Measurements from ENCODE around the gene NINJ2. TPM values are rescaled to one million over a fixed set of nuclear protein-coding genes. Genes with fewer than 3 reads are reported as not detected.

Gene NINJ2
- total and polyA plus RNA-seq, 10 of the 15 experiments (the other 5 are each of a cell fraction or from before 2014, with no cell fraction given) = 8.9 to 51.6 (median 21.3) TPM

DNA sequence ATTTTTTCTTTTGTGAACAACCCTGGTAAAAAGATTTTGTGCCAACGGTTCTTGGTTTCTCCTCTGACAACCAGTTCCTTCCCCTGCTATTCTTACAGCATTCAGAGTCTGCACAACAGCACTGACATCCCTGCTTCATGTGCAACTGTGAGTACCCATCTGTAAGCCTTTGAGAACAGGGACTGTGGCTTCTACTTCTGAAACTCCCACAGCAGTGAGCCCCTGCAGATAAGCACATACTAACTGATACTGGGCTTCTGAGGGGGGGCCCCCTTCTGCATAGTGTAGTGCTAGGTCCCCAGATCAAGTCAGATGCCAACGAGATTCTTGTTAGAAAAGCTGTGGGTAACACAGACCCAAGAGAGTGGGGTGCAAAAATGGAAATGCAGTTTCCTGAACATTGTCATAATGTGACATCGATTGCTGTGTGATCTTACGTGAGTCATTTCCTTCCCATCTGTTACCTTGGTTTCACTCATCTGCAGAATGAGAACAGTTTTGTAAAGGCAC is 11.1 kb upstream of the NINJ2 start (continued):
- TF ChIP-seq RUNX3 (IDR thresholded peaks at IDR 0.05; ENCODE audit: low read length) = peak; percentile 91
- TF ChIP-seq ETV6 (conservative IDR thresholded peaks at IDR 0.05 in 1 of 2, IDR thresholded peaks at IDR 0.05 in 1 of 2; ENCODE audit: borderline replicate concordance in 1 of 2, low read depth in 1 of 2) = peak in 1 of 2 experiments; percentile 100; a peak in 2 of 4 replicates
- 0 out of 2 replicates have a peak, but pooled peaks have one; percentile 34 for TF ChIP-seq YY1 (IDR thresholded peaks at IDR 0.05; ENCODE audit: low read depth, low read length)
- TF ChIP-seq ESRRA (IDR thresholded peaks at IDR 0.05; ENCODE audit: low read length) = no peak
- no peak for TF ChIP-seq KAT2A (conservative IDR thresholded peaks at IDR 0.05; ENCODE audit: control insufficient read depth, low read depth, low read length)
- TF ChIP-seq JUNB (IDR thresholded peaks at IDR 0.05) = peak; percentile 98
- TF ChIP-seq, protein P1, sequence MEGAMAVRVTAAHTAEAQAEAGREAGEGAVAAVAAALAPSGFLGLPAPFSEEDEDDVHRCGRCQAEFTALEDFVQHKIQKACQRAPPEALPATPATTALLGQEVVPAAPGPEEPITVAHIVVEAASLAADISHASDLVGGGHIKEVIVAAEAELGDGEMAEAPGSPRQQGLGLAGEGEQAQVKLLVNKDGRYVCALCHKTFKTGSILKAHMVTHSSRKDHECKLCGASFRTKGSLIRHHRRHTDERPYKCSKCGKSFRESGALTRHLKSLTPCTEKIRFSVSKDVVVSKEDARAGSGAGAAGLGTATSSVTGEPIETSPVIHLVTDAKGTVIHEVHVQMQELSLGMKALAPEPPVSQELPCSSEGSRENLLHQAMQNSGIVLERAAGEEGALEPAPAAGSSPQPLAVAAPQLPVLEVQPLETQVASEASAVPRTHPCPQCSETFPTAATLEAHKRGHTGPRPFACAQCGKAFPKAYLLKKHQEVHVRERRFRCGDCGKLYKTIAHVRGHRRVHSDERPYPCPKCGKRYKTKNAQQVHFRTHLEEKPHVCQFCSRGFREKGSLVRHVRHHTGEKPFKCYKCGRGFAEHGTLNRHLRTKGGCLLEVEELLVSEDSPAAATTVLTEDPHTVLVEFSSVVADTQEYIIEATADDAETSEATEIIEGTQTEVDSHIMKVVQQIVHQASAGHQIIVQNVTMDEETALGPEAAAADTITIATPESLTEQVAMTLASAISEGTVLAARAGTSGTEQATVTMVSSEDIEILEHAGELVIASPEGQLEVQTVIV (IDR thresholded peaks at IDR 0.05; ENCODE audit: borderline replicate concordance, partially characterized antibody) = no peak
- TF ChIP-seq MYB (IDR thresholded peaks at IDR 0.05; ENCODE audit: borderline replicate concordance, low read depth, low read length) = no peak
- no peak for TF ChIP-seq SIN3A (IDR thresholded peaks at IDR 0.05; ENCODE audit: low read depth, low read length)
- TF ChIP-seq HDGF (IDR thresholded peaks at IDR 0.05) = no peak
- TF ChIP-seq, protein P2, sequence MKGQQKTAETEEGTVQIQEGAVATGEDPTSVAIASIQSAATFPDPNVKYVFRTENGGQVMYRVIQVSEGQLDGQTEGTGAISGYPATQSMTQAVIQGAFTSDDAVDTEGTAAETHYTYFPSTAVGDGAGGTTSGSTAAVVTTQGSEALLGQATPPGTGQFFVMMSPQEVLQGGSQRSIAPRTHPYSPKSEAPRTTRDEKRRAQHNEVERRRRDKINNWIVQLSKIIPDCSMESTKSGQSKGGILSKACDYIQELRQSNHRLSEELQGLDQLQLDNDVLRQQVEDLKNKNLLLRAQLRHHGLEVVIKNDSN (IDR thresholded peaks at IDR 0.05; ENCODE audit: borderline replicate concordance, extremely low read length, insufficient read depth, low read depth, low read length) = no peak
- TF ChIP-seq, protein P3, sequence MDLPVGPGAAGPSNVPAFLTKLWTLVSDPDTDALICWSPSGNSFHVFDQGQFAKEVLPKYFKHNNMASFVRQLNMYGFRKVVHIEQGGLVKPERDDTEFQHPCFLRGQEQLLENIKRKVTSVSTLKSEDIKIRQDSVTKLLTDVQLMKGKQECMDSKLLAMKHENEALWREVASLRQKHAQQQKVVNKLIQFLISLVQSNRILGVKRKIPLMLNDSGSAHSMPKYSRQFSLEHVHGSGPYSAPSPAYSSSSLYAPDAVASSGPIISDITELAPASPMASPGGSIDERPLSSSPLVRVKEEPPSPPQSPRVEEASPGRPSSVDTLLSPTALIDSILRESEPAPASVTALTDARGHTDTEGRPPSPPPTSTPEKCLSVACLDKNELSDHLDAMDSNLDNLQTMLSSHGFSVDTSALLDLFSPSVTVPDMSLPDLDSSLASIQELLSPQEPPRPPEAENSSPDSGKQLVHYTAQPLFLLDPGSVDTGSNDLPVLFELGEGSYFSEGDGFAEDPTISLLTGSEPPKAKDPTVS (IDR thresholded peaks at IDR 0.05; ENCODE audit: low read depth, low read length) = no peak
- TF ChIP-seq POU2F2 (IDR thresholded peaks at IDR 0.05; ENCODE audit: borderline replicate concordance, low read depth, low read length) = peak; percentile 93
- TF ChIP-seq MXI1 (IDR thresholded peaks at IDR 0.05; ENCODE audit: low read depth, low read length) = peak; percentile 16; the same call in 1 of the 2 replicates
- TF ChIP-seq MEF2B (IDR thresholded peaks at IDR 0.05; ENCODE audit: partially characterized antibody, poor library complexity, severe bottlenecking) = peak; percentile 95
- no peak for TF ChIP-seq NFXL1 (IDR thresholded peaks at IDR 0.05; ENCODE audit: borderline replicate concordance)
- TF ChIP-seq, protein P4, sequence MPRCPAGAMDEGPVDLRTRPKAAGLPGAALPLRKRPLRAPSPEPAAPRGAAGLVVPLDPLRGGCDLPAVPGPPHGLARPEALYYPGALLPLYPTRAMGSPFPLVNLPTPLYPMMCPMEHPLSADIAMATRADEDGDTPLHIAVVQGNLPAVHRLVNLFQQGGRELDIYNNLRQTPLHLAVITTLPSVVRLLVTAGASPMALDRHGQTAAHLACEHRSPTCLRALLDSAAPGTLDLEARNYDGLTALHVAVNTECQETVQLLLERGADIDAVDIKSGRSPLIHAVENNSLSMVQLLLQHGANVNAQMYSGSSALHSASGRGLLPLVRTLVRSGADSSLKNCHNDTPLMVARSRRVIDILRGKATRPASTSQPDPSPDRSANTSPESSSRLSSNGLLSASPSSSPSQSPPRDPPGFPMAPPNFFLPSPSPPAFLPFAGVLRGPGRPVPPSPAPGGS (IDR thresholded peaks at IDR 0.05; ENCODE audit: borderline replicate concordance, insufficient read depth, low read depth, low read length, poor library complexity, severe bottlenecking) = peak; percentile 96
- no peak for TF ChIP-seq BMI1 (IDR thresholded peaks at IDR 0.05; ENCODE audit: borderline replicate concordance)
- TF ChIP-seq SPI1 (IDR thresholded peaks at IDR 0.05; ENCODE audit: borderline replicate concordance, insufficient read depth, low read depth, low read length) = no peak
- no peak for TF ChIP-seq FOXK2 (IDR thresholded peaks at IDR 0.05)
- TF ChIP-seq BRCA1 (IDR thresholded peaks at IDR 0.05; ENCODE audit: low read depth, low read length) = no peak

Measured in GM12878 (cell line).